Caco-2 (cell line): Measurements from ENCODE around the gene ANO6. TPM values are rescaled to one million over a fixed set of nuclear protein-coding genes. Genes with fewer than 3 reads are reported as not detected.
"Not testable (repeated sequence)": the region's sequence is repeated elsewhere in the genome, so short reads cannot be mapped to it uniquely, and the experiment has no call there.

ENCODE experiments used
- BruUV-seq: library from RNA; stranded (reverse); fragments of 400-500 nt; replicated peaks from 2 replicates; lab custom pipeline; 2021; lab: Mats Ljungman, UMichigan
- CTCF ChIA-PET: fragments of 300-600 bp; sonication (Branson Sonifier 250); formaldehyde crosslinking; loops from one replicate; lab custom pipeline; 2022; ENCODE audit warnings: antibody characterized with exemption; lab: Charles Lee
- POLR2A ChIA-PET: fragments of 300-600 bp; sonication (Branson Sonifier 250); formaldehyde crosslinking; loops from one replicate; lab custom pipeline; 2022; ENCODE audit warnings: antibody characterized with exemption; lab: Charles Lee
- DNase-seq, 2 experiments: peaks; one replicate each; pipeline versions ENCODE4 v3.0.0 to v3.0.0-alpha.2; 2020 to 2022
- H3K27me3 ChIP-seq: replicated peaks from 2 replicates; pipeline ENCODE4 v1.6.0; 2011; ENCODE audit warnings: low read length; ENCODE audit not compliant: control insufficient read depth, insufficient read depth
- H3K36me3 ChIP-seq: 2 replicates; pipeline ENCODE4 v1.5.1; 2011; ENCODE audit warnings: low read length; ENCODE audit not compliant: control insufficient read depth, insufficient read depth
- H3K4me1 ChIP-seq: fragments of 250-450 bp; sonication (Bioruptor Pico); 2 replicates; pipeline ENCODE4 v1.5.1; 2020; ENCODE audit warnings: mild to moderate bottlenecking
- H3K4me3 ChIP-seq: 2 replicates; pipeline ENCODE4 v1.5.1; 2011; ENCODE audit warnings: low read depth, mild to moderate bottlenecking, control low read depth, low read length
- H3K9me3 ChIP-seq: fragments of 250-450 bp; sonication (Bioruptor Pico); 2 replicates; pipeline ENCODE4 v1.5.1; 2020; ENCODE audit warnings: mild to moderate bottlenecking, moderate library complexity
- H3K27ac Mint-ChIP-seq: one replicate; pipeline ENCODE4 v1.8.0; 2022; ENCODE audit warnings: mixed read lengths; ENCODE audit not compliant: unreplicated experiment
- H3K27me3 Mint-ChIP-seq: one replicate; pipeline ENCODE4 v1.8.0; 2022; ENCODE audit warnings: mixed read lengths; ENCODE audit not compliant: insufficient read depth, unreplicated experiment
- H3K36me3 Mint-ChIP-seq: one replicate; pipeline ENCODE4 v1.8.0; 2022; ENCODE audit warnings: mild to moderate bottlenecking, mixed read lengths; ENCODE audit not compliant: insufficient read depth, unreplicated experiment
- H3K4me1 Mint-ChIP-seq: one replicate; pipeline ENCODE4 v1.8.0; 2022; ENCODE audit warnings: low read depth, mixed read lengths; ENCODE audit not compliant: unreplicated experiment
- H3K4me3 Mint-ChIP-seq: one replicate; pipeline ENCODE4 v1.8.0; 2022; ENCODE audit warnings: mild to moderate bottlenecking, moderate library complexity, mixed read lengths; ENCODE audit not compliant: unreplicated experiment
- H3K9me3 Mint-ChIP-seq: one replicate; pipeline ENCODE4 v1.8.0; 2022; ENCODE audit warnings: mixed read lengths; ENCODE audit not compliant: unreplicated experiment
- CTCF ChIP-seq, 2 experiments: fragments of 200-600 bp in 1 of 2; IDR thresholded peaks; 1 replicate in 1 of 2; 2 replicates in 1 of 2; pipeline versions ENCODE4 v1.5.1 to v1.8.0; 2011 to 2022; ENCODE audit warnings: antibody characterized with exemption in 1 of 2, control low read depth in 1 of 2, inconsistent platforms in 1 of 2, low read depth in 1 of 2, low read length in 1 of 2, mild to moderate bottlenecking in 1 of 2, moderate library complexity in 1 of 2; ENCODE audit not compliant: insufficient read depth in 1 of 2, severe bottlenecking in 1 of 2, unreplicated experiment in 1 of 2
- intact Hi-C: fragments of 100-400 bp; cut with micrococcal nuclease; formaldehyde crosslinking; loops from one replicate; pipeline ENCODE4 v1.10.0; 2022; ENCODE audit not compliant: unreplicated experiment
- total RNA-seq: library from RNA; stranded (reverse); gene quantifications from 2 replicates; pipeline ENCODE4 v1.2.3, GENCODE V29; 2022

The ANO6 gene
- total RNA-seq, 1 experiment from 2014 or later, result 126 TPM

GRCh38 chr12:45389426-45389825 lies 173.5 kb downstream of the ANO6 start:
- Histone ChIP-seq H3K9me3 (no peaks in the 10 kb centered on the region), H3K4me1 (no peaks in the 10 kb centered on the region), H3K36me3 (peaks cover 5% of the 10 kb centered on the region), H3K4me3 (no peak overlapping the region), H3K27me3 (no peaks in the 10 kb centered on the region)
- no peak for TF ChIP-seq CTCF (IDR thresholded peaks at IDR 0.05; ENCODE audit: insufficient read depth in 1 of 2, low read depth in 1 of 2, low read length in 1 of 2, severe bottlenecking in 1 of 2, unreplicated experiment in 1 of 2)
- no peak for DNase-seq
- intact Hi-C loops, result loop anchor here (2.0 to 5.0 kb wide), 2 partner anchors 107 to 129 kb away; no protein-coding TSS in a partner anchor
- peaks cover 81% of the 10 kb centered on the region for H3K36me3 Mint-ChIP-seq
- ChIA-PET POLR2A (no interaction called here), CTCF (interaction anchor here (0.6 to 2.3 kb wide), 3 partner anchors 63 to 219 kb away, joined by 3 to 11 read pairs (median 7); no protein-coding TSS in a partner anchor)
- H3K4me1 Mint-ChIP-seq, result peaks cover 5% of the 10 kb centered on the region
- H3K27me3 Mint-ChIP-seq, result no peaks in the 10 kb centered on the region
- H3K9me3 Mint-ChIP-seq, result peaks cover 13% of the 10 kb centered on the region
- no peak overlapping the region for H3K27ac Mint-ChIP-seq
- H3K4me3 Mint-ChIP-seq, result no peak overlapping the region
- no TSS peak for BruUV-seq

DNA sequence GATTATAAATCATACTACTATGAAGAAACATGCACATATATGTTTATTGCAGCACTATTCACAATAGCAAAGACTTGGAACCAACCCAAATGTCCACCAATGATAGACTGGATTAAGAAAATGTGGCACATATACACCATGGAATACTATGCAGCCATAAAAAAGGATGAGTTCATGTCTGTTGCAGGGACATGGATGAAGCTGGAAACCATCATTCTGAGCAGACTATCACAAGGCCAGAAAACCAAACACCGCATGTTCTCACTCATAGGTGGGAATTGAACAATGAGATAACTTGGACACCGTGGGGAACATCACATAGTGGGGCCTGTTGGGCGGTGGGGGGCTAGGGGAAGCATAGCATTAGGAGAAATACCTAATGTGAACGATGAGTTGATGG lies 181.6 kb downstream of the ANO6 start:
- H3K27me3 ChIP-seq, DNase-seq, H3K9me3 ChIP-seq, H3K4me3 Mint-ChIP-seq, CTCF ChIA-PET, H3K4me1 ChIP-seq, POLR2A ChIA-PET, H3K4me3 ChIP-seq, BruUV-seq, H3K4me1 Mint-ChIP-seq, H3K27ac Mint-ChIP-seq, intact Hi-C loops, H3K36me3 ChIP-seq, H3K27me3 Mint-ChIP-seq: not testable (repeated sequence)
- peaks cover 61% of the 10 kb centered on the region for H3K36me3 Mint-ChIP-seq
- H3K9me3 Mint-ChIP-seq, result peaks cover 32% of the 10 kb centered on the region

DNA sequence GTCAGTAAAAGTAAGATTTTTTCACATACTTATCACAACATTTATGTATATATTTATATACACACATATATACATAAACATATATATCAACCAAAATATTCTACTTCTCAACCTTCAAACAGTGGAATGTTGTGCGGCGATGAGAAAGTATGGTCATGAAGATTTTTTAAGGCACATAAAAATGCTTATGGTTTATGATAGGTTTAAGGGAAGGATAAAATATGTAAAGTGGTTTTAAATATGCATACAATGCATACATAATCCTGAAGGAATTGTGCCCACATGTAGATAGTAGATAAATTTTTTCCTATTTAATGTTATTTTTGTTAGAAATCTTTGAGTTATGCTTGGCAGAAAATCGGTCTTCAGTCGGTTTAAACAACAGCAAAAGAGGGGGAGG lies 182.7 kb downstream of the ANO6 start:
- Histone ChIP-seq H3K4me1 (no peaks in the 10 kb centered on the region), H3K27me3 (no peaks in the 10 kb centered on the region), H3K36me3 (0 out of 2 replicates have a peak, but pooled peaks cover 2% of the 10 kb centered on the region), H3K4me3 (no peak overlapping the region), H3K9me3 (no peaks in the 10 kb centered on the region)
- Mint-ChIP-seq H3K36me3 (peaks cover 61% of the 10 kb centered on the region), H3K4me1 (no peaks in the 10 kb centered on the region), H3K27me3 (no peaks in the 10 kb centered on the region), H3K4me3 (no peak overlapping the region), H3K9me3 (peaks cover 28% of the 10 kb centered on the region), H3K27ac (no peak overlapping the region)
- no TSS peak for BruUV-seq
- intact Hi-C loops, result no loop called here
- ChIA-PET POLR2A (no interaction called here), CTCF (no interaction called here)
- no peak for TF ChIP-seq CTCF (IDR thresholded peaks at IDR 0.05; ENCODE audit: insufficient read depth in 1 of 2, low read depth in 1 of 2, low read length in 1 of 2, severe bottlenecking in 1 of 2, unreplicated experiment in 1 of 2)
- DNase-seq, result no peak
